Measurements from ENCODE around the gene PKMYT1. TPM values are rescaled to one million over a fixed set of nuclear protein-coding genes. Genes with fewer than 3 reads are reported as not detected.
A peak's percentile ranks its signal among the peaks of the same experiment; 100 is the strongest.

Gene PKMYT1

GRCh38 chr16:2925951-2926649, 54.1 kb downstream of the PKMYT1 start:
- Histone ChIP-seq H3K36me3 (ENCODE audit: control insufficient read depth, insufficient read depth, low read length) (no peaks in the 10 kb centered on the region), H3K27me3 (ENCODE audit: insufficient read depth, low read length, poor library complexity) (no peaks in the 10 kb centered on the region), H3K4me1 (ENCODE audit: control insufficient read depth, low read depth, low read length) (no peaks in the 10 kb centered on the region), H2BK120ac (ENCODE audit: low read depth, low read length) (no peak overlapping the region), H3K4ac (ENCODE audit: low read depth, low read length) (peak overlapping the region; percentile 2), H3K4me3 (ENCODE audit: low read length) (no peak overlapping the region), H3K4me2 (ENCODE audit: low read length) (peak overlapping the region; percentile 3), H3K79me2 (ENCODE audit: control insufficient read depth, insufficient read depth, low read length) (no peaks in the 10 kb centered on the region), H2BK15ac (replicated peaks; ENCODE audit: low read depth) (no peak overlapping the region), H3K9ac (ENCODE audit: low read length) (peak overlapping the region; percentile 55), H4K8ac (ENCODE audit: low read depth, low read length) (no peak overlapping the region), H3K56ac (ENCODE audit: low read length) (peak overlapping the region; percentile 73), H2AK5ac (ENCODE audit: low read length) (no peak overlapping the region), H4K5ac (ENCODE audit: low read length) (no peak overlapping the region), H3K27ac (ENCODE audit: low read depth, low read length) (no peak overlapping the region), H2BK5ac (ENCODE audit: low read length) (no peak overlapping the region), H3K23ac (ENCODE audit: low read length) (no peak overlapping the region), H3K18ac (ENCODE audit: low read length) (peak overlapping the region; percentile 22), H3K79me1 (ENCODE audit: low read length) (no peaks in the 10 kb centered on the region)
- no CpG with 5 or more reads among the region's 9 CpGs for WGBS (ENCODE audit: extremely low coverage, insufficient coverage, low lambda C conversion rate)
- DNase-seq, result no peak

GRCh38 chr16:2924901-2925755, 55.1 kb downstream of the PKMYT1 start:
- Histone ChIP-seq H3K4ac (ENCODE audit: low read depth, low read length) (peak overlapping the region; percentile 2), H3K56ac (ENCODE audit: low read length) (peak overlapping the region; percentile 80), H2AK5ac (ENCODE audit: low read length) (no peak overlapping the region), H3K4me1 (ENCODE audit: control insufficient read depth, low read depth, low read length) (no peaks in the 10 kb centered on the region), H3K79me1 (ENCODE audit: low read length) (no peaks in the 10 kb centered on the region), H3K4me2 (ENCODE audit: low read length) (peak overlapping the region; percentile 21), H3K79me2 (ENCODE audit: control insufficient read depth, insufficient read depth, low read length) (no peaks in the 10 kb centered on the region), H2BK120ac (ENCODE audit: low read depth, low read length) (no peak overlapping the region), H3K23ac (ENCODE audit: low read length) (no peak overlapping the region), H3K4me3 (ENCODE audit: low read length) (no peak overlapping the region), H2BK5ac (ENCODE audit: low read length) (no peak overlapping the region), H3K36me3 (ENCODE audit: control insufficient read depth, insufficient read depth, low read length) (no peaks in the 10 kb centered on the region), H3K27me3 (ENCODE audit: insufficient read depth, low read length, poor library complexity) (no peaks in the 10 kb centered on the region), H3K27ac (ENCODE audit: low read depth, low read length) (no peak overlapping the region), H2BK15ac (replicated peaks; ENCODE audit: low read depth) (no peak overlapping the region), H4K8ac (ENCODE audit: low read depth, low read length) (no peak overlapping the region), H3K9ac (ENCODE audit: low read length) (peak overlapping the region; percentile 55), H4K5ac (ENCODE audit: low read length) (no peak overlapping the region), H3K18ac (ENCODE audit: low read length) (peak overlapping the region; percentile 22)
- peak; percentile 71 for DNase-seq
- WGBS (ENCODE audit: extremely low coverage, insufficient coverage, low lambda C conversion rate), result no CpG with 5 or more reads among the region's 42 CpGs

DNA sequence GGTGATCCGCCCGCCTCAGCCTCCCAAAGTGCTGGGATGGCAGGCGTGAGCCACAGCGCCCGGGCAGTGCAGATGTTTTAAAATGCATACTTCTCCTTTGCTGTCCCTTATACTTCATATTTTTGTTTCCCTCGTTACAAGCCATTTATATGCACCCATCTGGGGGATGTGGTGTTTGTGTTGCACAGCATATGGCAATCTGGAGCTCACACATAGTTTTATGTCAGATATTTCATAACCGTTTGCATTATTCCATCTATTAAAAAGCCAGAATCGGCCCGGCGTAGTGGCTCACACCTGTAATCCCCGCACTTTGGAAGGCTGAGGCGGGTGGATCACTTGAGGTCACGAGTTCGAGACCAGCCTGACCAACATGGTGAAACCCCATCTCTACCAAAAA, 56.8 kb downstream of the PKMYT1 start:
- Histone ChIP-seq H3K27me3 (ENCODE audit: insufficient read depth, low read length, poor library complexity) (no peaks in the 10 kb centered on the region), H3K79me2 (ENCODE audit: control insufficient read depth, insufficient read depth, low read length) (no peaks in the 10 kb centered on the region), H3K9ac (ENCODE audit: low read length) (no peak overlapping the region), H3K4me1 (ENCODE audit: control insufficient read depth, low read depth, low read length) (no peaks in the 10 kb centered on the region), H3K27ac (ENCODE audit: low read depth, low read length) (no peak overlapping the region), H3K4ac (ENCODE audit: low read depth, low read length) (no peak overlapping the region), H3K23ac (ENCODE audit: low read length) (no peak overlapping the region), H2BK15ac (replicated peaks; ENCODE audit: low read depth) (no peak overlapping the region), H3K79me1 (ENCODE audit: low read length) (no peaks in the 10 kb centered on the region), H4K5ac (ENCODE audit: low read length) (no peak overlapping the region), H3K18ac (ENCODE audit: low read length) (no peak overlapping the region), H2BK120ac (ENCODE audit: low read depth, low read length) (no peak overlapping the region), H3K4me2 (ENCODE audit: low read length) (no peak overlapping the region), H3K56ac (ENCODE audit: low read length) (no peak overlapping the region), H4K8ac (ENCODE audit: low read depth, low read length) (no peak overlapping the region), H3K4me3 (ENCODE audit: low read length) (no peak overlapping the region), H2AK5ac (ENCODE audit: low read length) (no peak overlapping the region), H3K36me3 (ENCODE audit: control insufficient read depth, insufficient read depth, low read length) (no peaks in the 10 kb centered on the region), H2BK5ac (ENCODE audit: low read length) (no peak overlapping the region)
- no CpG with 5 or more reads among the region's 14 CpGs for WGBS (ENCODE audit: extremely low coverage, insufficient coverage, low lambda C conversion rate)
- no peak for DNase-seq

Small RNA genes within 50 kb of the gene (small RNA-seq; reads per million reads assigned to genes)
- gene LINC00514 (ENCODE audit: insufficient read depth), result not detected

Measured in mesendoderm (in vitro differentiated cells).